CD4-positive, alpha-beta T cell (primary cell): ENCODE measurements around the gene MORN3. TPM values are rescaled to one million over a fixed set of nuclear protein-coding genes. Genes with fewer than 3 reads are reported as not detected.
"Not testable (repeated sequence)": the region's sequence is repeated elsewhere in the genome, so short reads cannot be mapped to it uniquely, and the experiment has no call there.

Experiments
- ATAC-seq: fragments of 200-7000 bp; cut with Tn5 transposase; one replicate; pipeline ENCODE4 v1.10.0; 2022; ENCODE audit warnings: mild to moderate bottlenecking; ENCODE audit not compliant: poor library complexity
- CTCF ChIA-PET: fragments of 350-600 bp; sonication (Branson Sonifier 250); formaldehyde crosslinking; loops from one replicate; lab custom pipeline; 2021; ENCODE audit warnings: antibody characterized with exemption, inconsistent platforms; lab: Charles Lee
- POLR2A ChIA-PET: fragments of 350-600 bp; sonication (Branson Sonifier 250); formaldehyde crosslinking; loops from one replicate; lab custom pipeline; 2021; ENCODE audit warnings: antibody characterized with exemption, inconsistent platforms; lab: Charles Lee
- DNase-seq, 14 experiments: peaks; one replicate each; pipeline ENCODE4 v3.0.0-alpha.2; 2013 to 2020; ENCODE audit warnings: mixed read lengths in 2 of 14
- H3K27ac ChIP-seq, 2 donors: one replicate each; pipeline versions ENCODE4 v1.5.1 to v1.7.0; 2013; ENCODE audit warnings: low read length in 2 of 2, low read depth in 1 of 2, mild to moderate bottlenecking in 1 of 2
- H3K27me3 ChIP-seq, 2 experiments: 1 replicate in 1 of 2; 2 replicates in 1 of 2; pipeline versions ENCODE4 v1.6.1 to v1.7.0; 2013; ENCODE audit warnings: low read length in 2 of 2, control low read depth in 1 of 2, mild to moderate bottlenecking in 1 of 2, moderate library complexity in 1 of 2; ENCODE audit not compliant: insufficient read depth in 2 of 2, control insufficient read depth in 1 of 2
- H3K36me3 ChIP-seq: one replicate; pipeline ENCODE4 v1.6.1; 2013; ENCODE audit warnings: low read length, control low read depth; ENCODE audit not compliant: insufficient read depth
- H3K4me1 ChIP-seq: one replicate; pipeline ENCODE4 v1.6.1; 2013; ENCODE audit warnings: low read length, control low read depth; ENCODE audit not compliant: insufficient read depth
- H3K4me3 ChIP-seq: one replicate; pipeline ENCODE4 v1.5.1; 2013; ENCODE audit warnings: mild to moderate bottlenecking, low read length, moderate library complexity
- H3K9me3 ChIP-seq, 2 experiments: 1 replicate in 1 of 2; 2 replicates in 1 of 2; pipeline versions ENCODE4 v1.6.1 to v1.7.0; 2013; ENCODE audit warnings: low read length in 2 of 2, mild to moderate bottlenecking in 2 of 2, control low read depth in 1 of 2, moderate library complexity in 1 of 2; ENCODE audit not compliant: control insufficient read depth in 1 of 2, insufficient read depth in 1 of 2
- H3K27ac Mint-ChIP-seq: one replicate; pipeline ENCODE4 v1.8.0; 2020; ENCODE audit warnings: mixed read lengths
- H3K27me3 Mint-ChIP-seq: one replicate; pipeline ENCODE4 v1.8.0; 2021; ENCODE audit warnings: mixed read lengths
- H3K36me3 Mint-ChIP-seq: one replicate; pipeline ENCODE4 v1.8.0; 2021; ENCODE audit warnings: low read depth, mixed read lengths
- H3K4me1 Mint-ChIP-seq: one replicate; pipeline ENCODE4 v1.8.0; 2021; ENCODE audit warnings: low read depth, mixed read lengths
- H3K4me3 Mint-ChIP-seq: one replicate; pipeline ENCODE4 v1.8.0; 2020; ENCODE audit warnings: mild to moderate bottlenecking, mixed read lengths
- H3K9me3 Mint-ChIP-seq: one replicate; pipeline ENCODE4 v1.8.0; 2020; ENCODE audit warnings: mixed read lengths
- CTCF ChIP-seq: fragments of 200-600 bp; IDR thresholded peaks from one replicate; pipeline ENCODE4 v1.8.0; 2022; ENCODE audit warnings: antibody characterized with exemption, mild to moderate bottlenecking
- intact Hi-C, 2 experiments: fragments of 100-400 bp; cut with DNase I in 1 of 2; cut with micrococcal nuclease in 1 of 2; formaldehyde crosslinking; loops; one replicate each; pipeline versions ENCODE4 v1.15.1 to v1.9.0; 2023 to 2025; cut with DNase I, micrococcal nuclease
- total RNA-seq, 174 experiments: library from RNA in 2 of 174; stranded (reverse) in 2 of 174; gene quantifications; one replicate each; pipeline ENCODE4 v1.2.3 and lab custom pipeline; 2021 to 2026

MORN3 gene
- total RNA-seq, 2 experiments from 2014 or later, result 9.8 to 11.9 TPM

GRCh38 chr12:121701667-121702277 lies 32.3 kb upstream of the MORN3 start:
- Histone ChIP-seq H3K36me3 (no peaks in the 10 kb centered on the region), H3K27ac (no peak overlapping the region), H3K27me3 (no peaks in the 10 kb centered on the region), H3K9me3 (peaks cover 0 to 4% of the 10 kb centered on the region in 2 experiments), H3K4me1 (peaks cover 2% of the 10 kb centered on the region), H3K4me3 (no peak overlapping the region)
- TF ChIP-seq CTCF, result no peak
- ATAC-seq (no peak), DNase-seq (no peak)
- Mint-ChIP-seq H3K4me3 (no peak overlapping the region), H3K4me1 (peaks cover 4% of the 10 kb centered on the region), H3K36me3 (no peaks in the 10 kb centered on the region), H3K27ac (no peak overlapping the region), H3K9me3 (no peaks in the 10 kb centered on the region), H3K27me3 (no peaks in the 10 kb centered on the region)
- ChIA-PET POLR2A (interaction anchor here (1.0 kb wide), 1 partner anchor 76 kb away, joined by 6 read pairs; the partner anchor contains the start of gene ORAI1), CTCF (interaction anchor here (2.2 kb wide), 1 partner anchor 92 kb away, joined by 14 read pairs; the partner anchor contains the start of gene RHOF)
- intact Hi-C loops, result no loop called here

GRCh38 chr12:121697861-121698260 lies 28.4 kb upstream of the MORN3 start:
- H3K4me3 ChIP-seq, H3K4me3 Mint-ChIP-seq, H3K9me3 Mint-ChIP-seq, H3K27ac Mint-ChIP-seq, H3K36me3 Mint-ChIP-seq, H3K27me3 ChIP-seq, DNase-seq, H3K36me3 ChIP-seq, H3K27me3 Mint-ChIP-seq, H3K4me1 ChIP-seq, H3K4me1 Mint-ChIP-seq, POLR2A ChIA-PET, H3K9me3 ChIP-seq, ATAC-seq, H3K27ac ChIP-seq: not testable (repeated sequence)
- CTCF ChIA-PET, result interaction anchor here (0.8 to 4.3 kb wide), 3 partner anchors 14 to 114 kb away, joined by 3 to 29 read pairs (median 3); partner anchors contain the start of genes RHOF and TMEM120B
- intact Hi-C loops, result loop anchor here (1.0 to 5.0 kb wide), 5 partner anchors 75 to 191 kb away; partner anchors contain the start of gene PSMD9 (in 2 of the 2)

GRCh38 chr12:121697093-121697698 lies 27.7 kb upstream of the MORN3 start:
- no peak overlapping the region for H3K4me3 Mint-ChIP-seq
- H3K27ac ChIP-seq, result no peak overlapping the region
- ChIA-PET POLR2A (no interaction called here), CTCF (interaction anchor here (0.8 to 4.3 kb wide), 4 partner anchors 15 to 115 kb away, joined by 3 to 29 read pairs (median 4); partner anchors contain the start of genes RHOF and TMEM120B)
- intact Hi-C loops, result loop anchor here (1.0 to 5.0 kb wide), 5 partner anchors 76 to 192 kb away; partner anchors contain the start of gene PSMD9 (in 2 of the 2)
- H3K9me3 Mint-ChIP-seq, result no peaks in the 10 kb centered on the region
- no peaks in the 10 kb centered on the region for H3K27me3 Mint-ChIP-seq
- H3K4me3 ChIP-seq, result no peak overlapping the region
- no peaks in the 10 kb centered on the region for H3K27me3 ChIP-seq
- DNase-seq (peak in 4 of 14 experiments; percentile 55 to 79 (median 78)), ATAC-seq (peak; percentile 32)
- no peaks in the 10 kb centered on the region for H3K9me3 ChIP-seq
- peaks cover 2% of the 10 kb centered on the region for H3K4me1 ChIP-seq
- no peaks in the 10 kb centered on the region for H3K36me3 ChIP-seq
- no peak overlapping the region for H3K27ac Mint-ChIP-seq
- TF ChIP-seq CTCF, result peak; percentile 81
- H3K36me3 Mint-ChIP-seq, result no peaks in the 10 kb centered on the region
- H3K4me1 Mint-ChIP-seq, result peaks cover 4% of the 10 kb centered on the region
